GM10266 (cell line): ENCODE results near the gene TMEM175.

Experiments
- DNase-seq: peaks from one replicate; pipeline ENCODE4 v3.0.0; 2012; ENCODE audit errors: extremely low spot score
- CTCF ChIP-seq: IDR thresholded peaks from 2 replicates; pipeline ENCODE4 v1.5.1; 2012; ENCODE audit warnings: mild to moderate bottlenecking, low read depth; ENCODE audit not compliant: control insufficient read depth, insufficient read depth; ENCODE audit errors: missing control alignments

Gene TMEM175

GRCh38 chr4:957231-957580 lies 24.9 kb downstream of the TMEM175 start:
- no peak for DNase-seq
- TF ChIP-seq CTCF: no peak

- TF ChIP-seq CTCF: no peak
- no peak for DNase-seq
Measured at GRCh38 chr4:957581-958313, 25.5 kb downstream of the TMEM175 start.

- no peak for TF ChIP-seq CTCF
- DNase-seq: no peak
Measured at GRCh38 chr4:958314-958665, 26.0 kb downstream of the TMEM175 start.

- no peak for DNase-seq
Measured at GRCh38 chr4:958696-959337, 26.6 kb downstream of the TMEM175 start.

GRCh38 chr4:959338-960139 lies 27.3 kb downstream of the TMEM175 start:
- TF ChIP-seq CTCF: no peak
- no peak for DNase-seq

More at GRCh38 chr4:958696-959337, 26.6 kb downstream of the TMEM175 start:
- TF ChIP-seq CTCF: no peak

GRCh38 chr4:960140-960635 lies 27.9 kb downstream of the TMEM175 start:
- DNase-seq: no peak

More at GRCh38 chr4:960140-960635, 27.9 kb downstream of the TMEM175 start:
- TF ChIP-seq CTCF: no peak
